Activated B cell treated with CpG ODN at 0.5 μM for 24 hours (primary cell): ENCODE results near the gene GLT1D1. TPM values are rescaled to one million over a fixed set of nuclear protein-coding genes. Genes with fewer than 3 reads are reported as not detected.
"Not testable (repeated sequence)": the region's sequence is repeated elsewhere in the genome, so short reads cannot be mapped to it uniquely, and the experiment has no call there.

Source experiments
- ATAC-seq: fragments of 200-7000 bp; cut with Tn5 transposase; one replicate; pipeline ENCODE4 v1.10.0; 2021; ENCODE audit warnings: low read depth, mild to moderate bottlenecking, moderate library complexity
- CTCF ChIA-PET: fragments of 350-600 bp; sonication (Branson Sonifier 250); formaldehyde crosslinking; loops from one replicate; lab custom pipeline; 2021; ENCODE audit warnings: antibody characterized with exemption; lab: Charles Lee
- POLR2A ChIA-PET: fragments of 350-600 bp; sonication (Branson Sonifier 250); formaldehyde crosslinking; loops from one replicate; lab custom pipeline; 2021; ENCODE audit warnings: antibody characterized with exemption; lab: Charles Lee
- DNase-seq: peaks from one replicate; pipeline ENCODE4 v3.0.0; 2022
- H3K27ac Mint-ChIP-seq: one replicate; pipeline ENCODE4 v1.8.0; 2020; ENCODE audit warnings: mixed read lengths
- H3K27me3 Mint-ChIP-seq: one replicate; pipeline ENCODE4 v1.8.0; 2021; ENCODE audit warnings: mixed read lengths
- H3K36me3 Mint-ChIP-seq: one replicate; pipeline ENCODE4 v1.8.0; 2021; ENCODE audit warnings: low read depth, mixed read lengths
- H3K4me1 Mint-ChIP-seq: one replicate; pipeline ENCODE4 v1.8.0; 2021; ENCODE audit warnings: mixed read lengths
- H3K4me3 Mint-ChIP-seq: one replicate; pipeline ENCODE4 v1.8.0; 2020; ENCODE audit warnings: mild to moderate bottlenecking, mixed read lengths
- H3K9me3 Mint-ChIP-seq: one replicate; pipeline ENCODE4 v1.8.0; 2020; ENCODE audit warnings: mixed read lengths
- CTCF ChIP-seq: fragments of 200-600 bp; IDR thresholded peaks from one replicate; pipeline ENCODE4 v1.8.0; 2022; ENCODE audit warnings: antibody characterized with exemption, mild to moderate bottlenecking
- intact Hi-C: fragments of 100-400 bp; cut with micrococcal nuclease; formaldehyde crosslinking; loops from one replicate; pipeline ENCODE4 v1.15.1; 2024
- total RNA-seq: library from RNA; stranded (reverse); gene quantifications from 2 replicates; pipeline ENCODE4 v1.2.3, GENCODE V29; 2022

Gene GLT1D1
- total RNA-seq = not detected in 2 replicates

- H3K9me3 Mint-ChIP-seq = no peaks in the 10 kb centered on the region
- CTCF ChIA-PET = no interaction called here
- ATAC-seq = no peak
- no peak for TF ChIP-seq CTCF
- peak within 1 kb of the TSS; percentile 32 for H3K4me3 Mint-ChIP-seq
- DNase-seq = no peak
- H3K27me3 Mint-ChIP-seq = peaks cover 23% of the 10 kb centered on the region
- intact Hi-C loops = no loop called here
- no peak within 1 kb of the TSS for H3K27ac Mint-ChIP-seq
- no peaks in the 10 kb centered on the region for H3K36me3 Mint-ChIP-seq
- POLR2A ChIA-PET = interaction anchor here (0.8 kb wide), 1 partner anchor 23 kb away, joined by 3 read pairs; no protein-coding TSS in a partner anchor
- H3K4me1 Mint-ChIP-seq = peaks cover 4% of the 10 kb centered on the region
These were observed at the start of gene GLT1D1 for GRCh38 chr12:128852885-128853599. GLT1D1 (plus strand) TSS chr12:128853478; CDS start chr12:128853582, 104 bp downstream.

- H3K9me3 Mint-ChIP-seq = no peaks in the 10 kb centered on the region
- CTCF ChIA-PET = no interaction called here
These were observed 49.5 kb upstream of the GLT1D1 start for GRCh38 chr12:128803788-128804187.

GRCh38 chr12:128804762-128805161 lies 48.5 kb upstream of the GLT1D1 start:
- Mint-ChIP-seq H3K27me3 (no peaks in the 10 kb centered on the region), H3K4me3 (no peak overlapping the region), H3K9me3 (no peaks in the 10 kb centered on the region), H3K36me3 (peaks cover 88% of the 10 kb centered on the region), H3K4me1 (peaks cover 58% of the 10 kb centered on the region), H3K27ac (no peak overlapping the region)
- ATAC-seq (no peak), DNase-seq (no peak)
- ChIA-PET CTCF (interaction anchor here (1.0 kb wide), 1 partner anchor 15 kb away, joined by 4 read pairs; no protein-coding TSS in a partner anchor), POLR2A (no interaction called here)
- TF ChIP-seq CTCF = no peak
- intact Hi-C loops = no loop called here

More at GRCh38 chr12:128803788-128804187, 49.5 kb upstream of the GLT1D1 start:
- ATAC-seq (no peak), DNase-seq (no peak)
- POLR2A ChIA-PET = interaction anchor here (0.8 kb wide), 1 partner anchor 17 kb away, joined by 3 read pairs; no protein-coding TSS in a partner anchor
- no peak for TF ChIP-seq CTCF
- Mint-ChIP-seq H3K4me1 (peaks cover 60% of the 10 kb centered on the region), H3K4me3 (no peak overlapping the region), H3K27me3 (no peaks in the 10 kb centered on the region), H3K27ac (no peak overlapping the region), H3K36me3 (peaks cover 88% of the 10 kb centered on the region)
- intact Hi-C loops = no loop called here

- Mint-ChIP-seq H3K36me3 (peaks cover 86% of the 10 kb centered on the region), H3K4me1 (peaks cover 59% of the 10 kb centered on the region), H3K27ac (peak overlapping the region; percentile 24)
- POLR2A ChIA-PET = interaction anchor here (1.5 to 2.9 kb wide), 2 partner anchors 9 to 18 kb away, joined by 3 to 15 read pairs; partner anchors contain the start of gene SLC15A4
- CTCF ChIA-PET = interaction anchor here (1.0 kb wide), 1 partner anchor 15 kb away, joined by 4 read pairs; no protein-coding TSS in a partner anchor
- intact Hi-C loops, H3K9me3 Mint-ChIP-seq, ATAC-seq, H3K4me3 Mint-ChIP-seq, H3K27me3 Mint-ChIP-seq, DNase-seq: not testable (repeated sequence)
These were observed 47.9 kb upstream of the GLT1D1 start for GRCh38 chr12:128805406-128805805.

GRCh38 chr12:128806573-128806972 lies 46.7 kb upstream of the GLT1D1 start:
- peaks cover 81% of the 10 kb centered on the region for H3K36me3 Mint-ChIP-seq
- intact Hi-C loops = no loop called here
- no peak for TF ChIP-seq CTCF
- ChIA-PET POLR2A (interaction anchor here (1.5 to 2.9 kb wide), 2 partner anchors 10 to 17 kb away, joined by 3 to 15 read pairs; partner anchors contain the start of gene SLC15A4), CTCF (no interaction called here)
- no peaks in the 10 kb centered on the region for H3K27me3 Mint-ChIP-seq
- no peak overlapping the region for H3K4me3 Mint-ChIP-seq
- H3K4me1 Mint-ChIP-seq = peaks cover 64% of the 10 kb centered on the region
- ATAC-seq = no peak
- no peak for DNase-seq
- H3K27ac Mint-ChIP-seq = no peak overlapping the region
- no peaks in the 10 kb centered on the region for H3K9me3 Mint-ChIP-seq
